Measurements from ENCODE around the gene PROX1. TPM values are rescaled to one million over a fixed set of nuclear protein-coding genes. Genes with fewer than 3 reads are reported as not detected.

The PROX1 gene
- total RNA-seq, 4 donors from 2014 or later: 1.9 to 3.2 (median 2.5) TPM

GRCh38 chr1:214013614-214014377 lies 26.0 kb downstream of the PROX1 start:
- Histone ChIP-seq H3K4me3 (no peak overlapping the region), H3K36me3 (no peaks in the 10 kb centered on the region), H3K27ac (no peak overlapping the region), H3K27me3 (peaks cover 6% of the 10 kb centered on the region), H3K4me1 (no peaks in the 10 kb centered on the region), H3K9me3 (no peaks in the 10 kb centered on the region)
- TF ChIP-seq CTCF (IDR thresholded peaks at IDR 0.05) (no peak), POLR2AphosphoS5 (IDR thresholded peaks at IDR 0.05) (no peak), EP300 (IDR thresholded peaks at IDR 0.05) (no peak), POLR2A (IDR thresholded peaks at IDR 0.05) (no peak)
- ATAC-seq: no peak
- 81 to 90% methylated on average over 11 to 15 of the region's 15 CpGs for WGBS, 2 donors (ENCODE audit: low coverage in 1 of 2)

GRCh38 chr1:214014730-214015129 lies 27.0 kb downstream of the PROX1 start:
- H3K27ac ChIP-seq: no peak overlapping the region
- no peaks in the 10 kb centered on the region for H3K9me3 ChIP-seq
- H3K4me1 ChIP-seq: no peaks in the 10 kb centered on the region
- ATAC-seq: no peak
- TF ChIP-seq CTCF (IDR thresholded peaks at IDR 0.05): no peak
- no peak for TF ChIP-seq POLR2AphosphoS5 (IDR thresholded peaks at IDR 0.05)
- no peak for TF ChIP-seq POLR2A (IDR thresholded peaks at IDR 0.05)
- TF ChIP-seq EP300 (IDR thresholded peaks at IDR 0.05): no peak
- H3K4me3 ChIP-seq: no peak overlapping the region
- 56 to 71% methylated on average over 2 to 4 of the region's 4 CpGs for WGBS, 2 donors (ENCODE audit: low coverage in 1 of 2)
- no peaks in the 10 kb centered on the region for H3K36me3 ChIP-seq
- H3K27me3 ChIP-seq: peaks cover 6% of the 10 kb centered on the region

- Histone ChIP-seq H3K36me3 (no peaks in the 10 kb centered on the region), H3K4me1 (no peaks in the 10 kb centered on the region), H3K27ac (no peak overlapping the region), H3K27me3 (peaks cover 6% of the 10 kb centered on the region), H3K4me3 (no peak overlapping the region), H3K9me3 (no peaks in the 10 kb centered on the region)
- TF ChIP-seq POLR2AphosphoS5 (IDR thresholded peaks at IDR 0.05): no peak
- TF ChIP-seq CTCF (IDR thresholded peaks at IDR 0.05): no peak
- TF ChIP-seq EP300 (IDR thresholded peaks at IDR 0.05): no peak
- TF ChIP-seq POLR2A (IDR thresholded peaks at IDR 0.05): no peak
- no peak for ATAC-seq
- WGBS, 2 donors (ENCODE audit: low coverage in 1 of 2): 76 to 83% methylated on average over 9 to 10 of the region's 11 CpGs
Measured at GRCh38 chr1:214017191-214017982, 29.6 kb downstream of the PROX1 start.

- no peak for ATAC-seq
- 47 to 52% methylated on average over 6 to 8 of the region's 8 CpGs for WGBS, 2 donors (ENCODE audit: low coverage in 1 of 2)
- H3K36me3 ChIP-seq: no peaks in the 10 kb centered on the region
- peaks cover 2% of the 10 kb centered on the region for H3K27me3 ChIP-seq
- H3K27ac ChIP-seq: no peak overlapping the region
- no peaks in the 10 kb centered on the region for H3K4me1 ChIP-seq
- no peak overlapping the region for H3K4me3 ChIP-seq
- TF ChIP-seq POLR2AphosphoS5 (IDR thresholded peaks at IDR 0.05) (no peak), CTCF (IDR thresholded peaks at IDR 0.05) (no peak), POLR2A (IDR thresholded peaks at IDR 0.05) (no peak)
- H3K9me3 ChIP-seq: no peaks in the 10 kb centered on the region
Measured at GRCh38 chr1:214018386-214019268, 30.9 kb downstream of the PROX1 start.
